SK-N-SH (cell line): ENCODE results near the gene CACNA1H.
"Not testable (repeated sequence)": the region's sequence is repeated elsewhere in the genome, so short reads cannot be mapped to it uniquely, and the experiment has no call there.

Experiments
- NFIC ChIP-seq: IDR thresholded peaks from 2 replicates; pipeline ENCODE4 v1.4.0; 2012; ENCODE audit warnings: borderline replicate concordance
- TAF1 ChIP-seq: IDR thresholded peaks from 2 replicates; pipeline ENCODE4 v1.6.1; 2012; ENCODE audit warnings: low read depth, mild to moderate bottlenecking, low read length, moderate library complexity, borderline replicate concordance
- TF ChIP-seq, protein P1 (sequence below): IDR thresholded peaks from 2 replicates; pipeline ENCODE4 v1.4.0; 2012; ENCODE audit warnings: low read depth
- TF ChIP-seq, protein P2 (sequence below): fragments of 200-600 bp; sonication (generic); IDR thresholded peaks from 2 replicates; pipeline ENCODE4 v1.6.1; 2017; ENCODE audit warnings: antibody characterized with exemption, mild to moderate bottlenecking, moderate library complexity

DNA sequence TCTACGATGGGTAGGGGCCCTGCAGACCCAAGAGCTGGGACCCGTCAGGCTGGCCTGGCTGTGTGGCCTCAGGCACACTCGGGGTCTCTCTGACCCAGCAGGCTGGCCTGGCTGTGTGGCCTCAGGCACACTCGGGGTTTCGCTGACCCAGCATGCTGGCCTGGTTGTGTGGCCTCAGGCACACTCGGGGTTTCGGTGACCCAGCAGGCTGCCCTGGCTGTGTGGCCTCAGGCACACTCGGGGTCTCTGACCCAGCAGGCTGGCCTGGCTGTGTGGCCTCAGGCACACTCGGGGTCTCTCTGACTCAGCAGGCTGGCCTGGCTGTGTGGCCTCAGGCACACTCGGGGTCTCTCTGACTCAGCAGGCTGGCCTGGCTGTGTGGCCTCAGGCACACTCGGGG, 37.9 kb downstream of the CACNA1H start:
- TF ChIP-seq, protein P1, sequence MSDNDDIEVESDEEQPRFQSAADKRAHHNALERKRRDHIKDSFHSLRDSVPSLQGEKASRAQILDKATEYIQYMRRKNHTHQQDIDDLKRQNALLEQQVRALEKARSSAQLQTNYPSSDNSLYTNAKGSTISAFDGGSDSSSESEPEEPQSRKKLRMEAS = not testable (repeated sequence)
- TF ChIP-seq NFIC, TAF1: not testable (repeated sequence)
- TF ChIP-seq, protein P2, sequence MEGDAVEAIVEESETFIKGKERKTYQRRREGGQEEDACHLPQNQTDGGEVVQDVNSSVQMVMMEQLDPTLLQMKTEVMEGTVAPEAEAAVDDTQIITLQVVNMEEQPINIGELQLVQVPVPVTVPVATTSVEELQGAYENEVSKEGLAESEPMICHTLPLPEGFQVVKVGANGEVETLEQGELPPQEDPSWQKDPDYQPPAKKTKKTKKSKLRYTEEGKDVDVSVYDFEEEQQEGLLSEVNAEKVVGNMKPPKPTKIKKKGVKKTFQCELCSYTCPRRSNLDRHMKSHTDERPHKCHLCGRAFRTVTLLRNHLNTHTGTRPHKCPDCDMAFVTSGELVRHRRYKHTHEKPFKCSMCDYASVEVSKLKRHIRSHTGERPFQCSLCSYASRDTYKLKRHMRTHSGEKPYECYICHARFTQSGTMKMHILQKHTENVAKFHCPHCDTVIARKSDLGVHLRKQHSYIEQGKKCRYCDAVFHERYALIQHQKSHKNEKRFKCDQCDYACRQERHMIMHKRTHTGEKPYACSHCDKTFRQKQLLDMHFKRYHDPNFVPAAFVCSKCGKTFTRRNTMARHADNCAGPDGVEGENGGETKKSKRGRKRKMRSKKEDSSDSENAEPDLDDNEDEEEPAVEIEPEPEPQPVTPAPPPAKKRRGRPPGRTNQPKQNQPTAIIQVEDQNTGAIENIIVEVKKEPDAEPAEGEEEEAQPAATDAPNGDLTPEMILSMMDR = not testable (repeated sequence)
